ENCODE data around the gene ULK4. TPM values are rescaled to one million over a fixed set of nuclear protein-coding genes. Genes with fewer than 3 reads are reported as not detected.

The ULK4 gene
- total and polyA plus RNA-seq, 9 of the 15 experiments (the other 6 are each of a cell fraction or from before 2014, with no cell fraction given) = 3.0 to 5.9 (median 3.5) TPM

DNA sequence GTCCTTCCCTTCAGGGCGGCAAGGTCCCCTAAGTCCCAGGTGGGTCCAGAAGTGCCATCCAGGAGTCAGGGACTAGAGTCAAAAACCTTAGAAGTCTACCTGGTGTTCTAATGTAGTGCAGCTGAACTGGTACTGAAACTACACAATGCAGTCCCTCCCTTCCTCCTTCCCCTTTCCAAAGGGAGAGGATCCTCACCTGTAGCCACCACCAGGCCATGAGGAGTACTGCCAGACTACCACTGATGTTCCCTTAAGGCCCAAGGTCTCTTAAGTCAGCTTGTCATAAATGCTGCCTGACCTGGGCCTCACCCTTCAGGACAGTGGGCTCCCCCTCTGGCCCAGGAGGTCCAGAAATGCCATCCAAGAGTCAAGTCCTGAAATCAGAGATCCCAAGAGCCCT lies 98.9 kb downstream of the ULK4 start:
- ChIA-PET CTCF (ENCODE audit: low intra/inter-chr PET ratio) (no interaction called here), POLR2A (no interaction called here)
- intact Hi-C loops (cut with micrococcal nuclease) = no loop called here
- ATAC-seq (peak; percentile 86), DNase-seq (ENCODE audit: extremely low read depth in 1 of 4, low spot score in 3 of 4) (peak in 1 of 4 experiments; percentile 21), FAIRE-seq (no peak)
- Histone ChIP-seq H3K9me1 (ENCODE audit: control insufficient read depth, insufficient read depth, low read length) (no peaks in the 10 kb centered on the region), H3K4me1 (replicated peaks in 1 of 2; ENCODE audit: control insufficient read depth in 2 of 2, insufficient read depth in 2 of 2, low read length in 2 of 2) (no peaks in the 10 kb centered on the region), H3K9ac (ENCODE audit: insufficient read depth in 1 of 2, low read depth in 2 of 2, low read length in 2 of 2) (no peak overlapping the region), H4K20me1 (replicated peaks; ENCODE audit: control insufficient read depth, insufficient read depth, low read length) (no peaks in the 10 kb centered on the region), H3K79me2 (ENCODE audit: control insufficient read depth, insufficient read depth, low read length) (no peaks in the 10 kb centered on the region), H3K4me3 (no peak overlapping the region), H3K9me3 (replicated peaks; ENCODE audit: control insufficient read depth, insufficient read depth, low read depth, low read length) (no peaks in the 10 kb centered on the region), H3K36me3 (ENCODE audit: control insufficient read depth, insufficient read depth, low read length) (no peaks in the 10 kb centered on the region), H2AFZ (ENCODE audit: low read depth, low read length) (no peak overlapping the region), H3K4me2 (ENCODE audit: insufficient read depth, low read length) (no peak overlapping the region), H3K27me3 (ENCODE audit: control insufficient read depth in 2 of 2, insufficient read depth in 2 of 2, low read length in 2 of 2) (0 out of 5 replicates have a peak, but pooled peaks cover 0 to 7% of the 10 kb centered on the region in 2 experiments), H3K27ac (ENCODE audit: extremely low read depth, low read depth, low read length) (no peak overlapping the region)
- TF ChIP-seq RAD21 (CRISPR knock-in tag; conservative IDR thresholded peaks at IDR 0.05 in 1 of 2, IDR thresholded peaks at IDR 0.05 in 1 of 2) = peak in 1 of 2 experiments; percentile 42; a peak in 2 of 4 replicates
- TF ChIP-seq, protein P1, sequence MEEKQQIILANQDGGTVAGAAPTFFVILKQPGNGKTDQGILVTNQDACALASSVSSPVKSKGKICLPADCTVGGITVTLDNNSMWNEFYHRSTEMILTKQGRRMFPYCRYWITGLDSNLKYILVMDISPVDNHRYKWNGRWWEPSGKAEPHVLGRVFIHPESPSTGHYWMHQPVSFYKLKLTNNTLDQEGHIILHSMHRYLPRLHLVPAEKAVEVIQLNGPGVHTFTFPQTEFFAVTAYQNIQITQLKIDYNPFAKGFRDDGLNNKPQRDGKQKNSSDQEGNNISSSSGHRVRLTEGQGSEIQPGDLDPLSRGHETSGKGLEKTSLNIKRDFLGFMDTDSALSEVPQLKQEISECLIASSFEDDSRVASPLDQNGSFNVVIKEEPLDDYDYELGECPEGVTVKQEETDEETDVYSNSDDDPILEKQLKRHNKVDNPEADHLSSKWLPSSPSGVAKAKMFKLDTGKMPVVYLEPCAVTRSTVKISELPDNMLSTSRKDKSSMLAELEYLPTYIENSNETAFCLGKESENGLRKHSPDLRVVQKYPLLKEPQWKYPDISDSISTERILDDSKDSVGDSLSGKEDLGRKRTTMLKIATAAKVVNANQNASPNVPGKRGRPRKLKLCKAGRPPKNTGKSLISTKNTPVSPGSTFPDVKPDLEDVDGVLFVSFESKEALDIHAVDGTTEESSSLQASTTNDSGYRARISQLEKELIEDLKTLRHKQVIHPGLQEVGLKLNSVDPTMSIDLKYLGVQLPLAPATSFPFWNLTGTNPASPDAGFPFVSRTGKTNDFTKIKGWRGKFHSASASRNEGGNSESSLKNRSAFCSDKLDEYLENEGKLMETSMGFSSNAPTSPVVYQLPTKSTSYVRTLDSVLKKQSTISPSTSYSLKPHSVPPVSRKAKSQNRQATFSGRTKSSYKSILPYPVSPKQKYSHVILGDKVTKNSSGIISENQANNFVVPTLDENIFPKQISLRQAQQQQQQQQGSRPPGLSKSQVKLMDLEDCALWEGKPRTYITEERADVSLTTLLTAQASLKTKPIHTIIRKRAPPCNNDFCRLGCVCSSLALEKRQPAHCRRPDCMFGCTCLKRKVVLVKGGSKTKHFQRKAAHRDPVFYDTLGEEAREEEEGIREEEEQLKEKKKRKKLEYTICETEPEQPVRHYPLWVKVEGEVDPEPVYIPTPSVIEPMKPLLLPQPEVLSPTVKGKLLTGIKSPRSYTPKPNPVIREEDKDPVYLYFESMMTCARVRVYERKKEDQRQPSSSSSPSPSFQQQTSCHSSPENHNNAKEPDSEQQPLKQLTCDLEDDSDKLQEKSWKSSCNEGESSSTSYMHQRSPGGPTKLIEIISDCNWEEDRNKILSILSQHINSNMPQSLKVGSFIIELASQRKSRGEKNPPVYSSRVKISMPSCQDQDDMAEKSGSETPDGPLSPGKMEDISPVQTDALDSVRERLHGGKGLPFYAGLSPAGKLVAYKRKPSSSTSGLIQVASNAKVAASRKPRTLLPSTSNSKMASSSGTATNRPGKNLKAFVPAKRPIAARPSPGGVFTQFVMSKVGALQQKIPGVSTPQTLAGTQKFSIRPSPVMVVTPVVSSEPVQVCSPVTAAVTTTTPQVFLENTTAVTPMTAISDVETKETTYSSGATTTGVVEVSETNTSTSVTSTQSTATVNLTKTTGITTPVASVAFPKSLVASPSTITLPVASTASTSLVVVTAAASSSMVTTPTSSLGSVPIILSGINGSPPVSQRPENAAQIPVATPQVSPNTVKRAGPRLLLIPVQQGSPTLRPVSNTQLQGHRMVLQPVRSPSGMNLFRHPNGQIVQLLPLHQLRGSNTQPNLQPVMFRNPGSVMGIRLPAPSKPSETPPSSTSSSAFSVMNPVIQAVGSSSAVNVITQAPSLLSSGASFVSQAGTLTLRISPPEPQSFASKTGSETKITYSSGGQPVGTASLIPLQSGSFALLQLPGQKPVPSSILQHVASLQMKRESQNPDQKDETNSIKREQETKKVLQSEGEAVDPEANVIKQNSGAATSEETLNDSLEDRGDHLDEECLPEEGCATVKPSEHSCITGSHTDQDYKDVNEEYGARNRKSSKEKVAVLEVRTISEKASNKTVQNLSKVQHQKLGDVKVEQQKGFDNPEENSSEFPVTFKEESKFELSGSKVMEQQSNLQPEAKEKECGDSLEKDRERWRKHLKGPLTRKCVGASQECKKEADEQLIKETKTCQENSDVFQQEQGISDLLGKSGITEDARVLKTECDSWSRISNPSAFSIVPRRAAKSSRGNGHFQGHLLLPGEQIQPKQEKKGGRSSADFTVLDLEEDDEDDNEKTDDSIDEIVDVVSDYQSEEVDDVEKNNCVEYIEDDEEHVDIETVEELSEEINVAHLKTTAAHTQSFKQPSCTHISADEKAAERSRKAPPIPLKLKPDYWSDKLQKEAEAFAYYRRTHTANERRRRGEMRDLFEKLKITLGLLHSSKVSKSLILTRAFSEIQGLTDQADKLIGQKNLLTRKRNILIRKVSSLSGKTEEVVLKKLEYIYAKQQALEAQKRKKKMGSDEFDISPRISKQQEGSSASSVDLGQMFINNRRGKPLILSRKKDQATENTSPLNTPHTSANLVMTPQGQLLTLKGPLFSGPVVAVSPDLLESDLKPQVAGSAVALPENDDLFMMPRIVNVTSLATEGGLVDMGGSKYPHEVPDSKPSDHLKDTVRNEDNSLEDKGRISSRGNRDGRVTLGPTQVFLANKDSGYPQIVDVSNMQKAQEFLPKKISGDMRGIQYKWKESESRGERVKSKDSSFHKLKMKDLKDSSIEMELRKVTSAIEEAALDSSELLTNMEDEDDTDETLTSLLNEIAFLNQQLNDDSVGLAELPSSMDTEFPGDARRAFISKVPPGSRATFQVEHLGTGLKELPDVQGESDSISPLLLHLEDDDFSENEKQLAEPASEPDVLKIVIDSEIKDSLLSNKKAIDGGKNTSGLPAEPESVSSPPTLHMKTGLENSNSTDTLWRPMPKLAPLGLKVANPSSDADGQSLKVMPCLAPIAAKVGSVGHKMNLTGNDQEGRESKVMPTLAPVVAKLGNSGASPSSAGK (IDR thresholded peaks at IDR 0.05) = no peak
- TF ChIP-seq, protein P2, sequence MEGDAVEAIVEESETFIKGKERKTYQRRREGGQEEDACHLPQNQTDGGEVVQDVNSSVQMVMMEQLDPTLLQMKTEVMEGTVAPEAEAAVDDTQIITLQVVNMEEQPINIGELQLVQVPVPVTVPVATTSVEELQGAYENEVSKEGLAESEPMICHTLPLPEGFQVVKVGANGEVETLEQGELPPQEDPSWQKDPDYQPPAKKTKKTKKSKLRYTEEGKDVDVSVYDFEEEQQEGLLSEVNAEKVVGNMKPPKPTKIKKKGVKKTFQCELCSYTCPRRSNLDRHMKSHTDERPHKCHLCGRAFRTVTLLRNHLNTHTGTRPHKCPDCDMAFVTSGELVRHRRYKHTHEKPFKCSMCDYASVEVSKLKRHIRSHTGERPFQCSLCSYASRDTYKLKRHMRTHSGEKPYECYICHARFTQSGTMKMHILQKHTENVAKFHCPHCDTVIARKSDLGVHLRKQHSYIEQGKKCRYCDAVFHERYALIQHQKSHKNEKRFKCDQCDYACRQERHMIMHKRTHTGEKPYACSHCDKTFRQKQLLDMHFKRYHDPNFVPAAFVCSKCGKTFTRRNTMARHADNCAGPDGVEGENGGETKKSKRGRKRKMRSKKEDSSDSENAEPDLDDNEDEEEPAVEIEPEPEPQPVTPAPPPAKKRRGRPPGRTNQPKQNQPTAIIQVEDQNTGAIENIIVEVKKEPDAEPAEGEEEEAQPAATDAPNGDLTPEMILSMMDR (IDR thresholded peaks at IDR 0.05 in 2 of 3, conservative IDR thresholded peaks at IDR 0.05 in 1 of 3; ENCODE audit: insufficient read depth in 2 of 3, low read depth in 1 of 3, low read length in 3 of 3) = peak; percentile 23 to 29 (median 27); a peak in 3 of 6 replicates
- WGBS (ENCODE audit: insufficient coverage, low coverage, missing lambda C conversion rate) = 0% methylated on average over 1 of the region's 1 CpG
- in situ Hi-C loops (cut with MboI) = loop anchor here (10.0 kb wide), 1 partner anchor 158 kb away; no protein-coding TSS in a partner anchor
- no TSS peak for BruUV-seq (replicated peaks)

Data from K562 (cell line).